EH (cell line): ENCODE data around the gene NTN1.
A peak's percentile ranks its signal among the peaks of the same experiment; 100 is the strongest.

Source experiments
- DNase-seq: peaks from one replicate; pipeline ENCODE4 v3.0.0-alpha.2; 2015; ENCODE audit warnings: low read depth

Gene NTN1

GRCh38 chr17:9283909-9284308 is 262.6 kb downstream of the NTN1 start:
- DNase-seq = no peak

GRCh38 chr17:9284884-9285283 is 263.6 kb downstream of the NTN1 start:
- peak; percentile 47 for DNase-seq

GRCh38 chr17:9285602-9286427 is 264.5 kb downstream of the NTN1 start:
- no peak for DNase-seq

GRCh38 chr17:9286434-9286833 is 265.1 kb downstream of the NTN1 start:
- DNase-seq = no peak

GRCh38 chr17:9287306-9287705 is 266.0 kb downstream of the NTN1 start:
- DNase-seq = no peak

GRCh38 chr17:9290226-9290613 is 268.9 kb downstream of the NTN1 start:
- DNase-seq = no peak

- peak; percentile 25 for DNase-seq
These were observed 270.7 kb downstream of the NTN1 start for GRCh38 chr17:9291912-9292560.

- no peak for DNase-seq
These were observed 271.2 kb downstream of the NTN1 start for GRCh38 chr17:9292561-9292941.
